ENCODE measurements around the gene PIK3C2B.

PIK3C2B gene

GRCh38 chr1:204503913-204504519 lies 9.4 kb upstream of the PIK3C2B start:
- no peak overlapping the region for H3K4me3 ChIP-seq (replicated peaks; ENCODE audit: low read depth, low read length)
- H3K36me3 ChIP-seq (ENCODE audit: control insufficient read depth, insufficient read depth, low read length): no peaks in the 10 kb centered on the region
- no peak for TF ChIP-seq CTCF (IDR thresholded peaks at IDR 0.05; ENCODE audit: insufficient read depth, low read length, poor library complexity, severe bottlenecking)
- no peaks in the 10 kb centered on the region for H3K27me3 ChIP-seq (replicated peaks; ENCODE audit: control insufficient read depth, insufficient read depth, low read length)
- DNase-seq (ENCODE audit: extremely low read depth, insufficient read length): no peak

GRCh38 chr1:204503122-204503912 lies 8.7 kb upstream of the PIK3C2B start:
- no peaks in the 10 kb centered on the region for H3K36me3 ChIP-seq (ENCODE audit: control insufficient read depth, insufficient read depth, low read length)
- H3K27me3 ChIP-seq (replicated peaks; ENCODE audit: control insufficient read depth, insufficient read depth, low read length): no peaks in the 10 kb centered on the region
- TF ChIP-seq CTCF (IDR thresholded peaks at IDR 0.05; ENCODE audit: insufficient read depth, low read length, poor library complexity, severe bottlenecking): peak; percentile 55
- DNase-seq (ENCODE audit: extremely low read depth, insufficient read length): no peak
- no peak overlapping the region for H3K4me3 ChIP-seq (replicated peaks; ENCODE audit: low read depth, low read length)

- Histone ChIP-seq H3K27me3 (replicated peaks; ENCODE audit: control insufficient read depth, insufficient read depth, low read length) (no peaks in the 10 kb centered on the region), H3K36me3 (ENCODE audit: control insufficient read depth, insufficient read depth, low read length) (no peaks in the 10 kb centered on the region), H3K4me3 (replicated peaks; ENCODE audit: low read depth, low read length) (no peak overlapping the region)
- DNase-seq (ENCODE audit: extremely low read depth, insufficient read length): no peak
- no peak for TF ChIP-seq CTCF (IDR thresholded peaks at IDR 0.05; ENCODE audit: insufficient read depth, low read length, poor library complexity, severe bottlenecking)
These were observed 7.6 kb upstream of the PIK3C2B start for GRCh38 chr1:204502241-204502640.

GRCh38 chr1:204499511-204500468 lies 5.2 kb upstream of the PIK3C2B start:
- H3K4me3 ChIP-seq (replicated peaks; ENCODE audit: low read depth, low read length): no peak overlapping the region
- no peak for DNase-seq (ENCODE audit: extremely low read depth, insufficient read length)
- H3K27me3 ChIP-seq (replicated peaks; ENCODE audit: control insufficient read depth, insufficient read depth, low read length): no peaks in the 10 kb centered on the region
- no peaks in the 10 kb centered on the region for H3K36me3 ChIP-seq (ENCODE audit: control insufficient read depth, insufficient read depth, low read length)
- no peak for TF ChIP-seq CTCF (IDR thresholded peaks at IDR 0.05; ENCODE audit: insufficient read depth, low read length, poor library complexity, severe bottlenecking)

GRCh38 chr1:204498981-204499380 lies 4.4 kb upstream of the PIK3C2B start:
- Histone ChIP-seq H3K36me3 (ENCODE audit: control insufficient read depth, insufficient read depth, low read length) (no peaks in the 10 kb centered on the region), H3K27me3 (replicated peaks; ENCODE audit: control insufficient read depth, insufficient read depth, low read length) (no peaks in the 10 kb centered on the region), H3K4me3 (replicated peaks; ENCODE audit: low read depth, low read length) (no peak overlapping the region)
- DNase-seq (ENCODE audit: extremely low read depth, insufficient read length): no peak
- no peak for TF ChIP-seq CTCF (IDR thresholded peaks at IDR 0.05; ENCODE audit: insufficient read depth, low read length, poor library complexity, severe bottlenecking)

Measured in GM06990 (cell line).